ENCODE measurements around the gene KISS1. TPM values are rescaled to one million over a fixed set of nuclear protein-coding genes. Genes with fewer than 3 reads are reported as not detected.

The KISS1 gene
- total and polyA plus RNA-seq, 12 donors, result not detected

DNA sequence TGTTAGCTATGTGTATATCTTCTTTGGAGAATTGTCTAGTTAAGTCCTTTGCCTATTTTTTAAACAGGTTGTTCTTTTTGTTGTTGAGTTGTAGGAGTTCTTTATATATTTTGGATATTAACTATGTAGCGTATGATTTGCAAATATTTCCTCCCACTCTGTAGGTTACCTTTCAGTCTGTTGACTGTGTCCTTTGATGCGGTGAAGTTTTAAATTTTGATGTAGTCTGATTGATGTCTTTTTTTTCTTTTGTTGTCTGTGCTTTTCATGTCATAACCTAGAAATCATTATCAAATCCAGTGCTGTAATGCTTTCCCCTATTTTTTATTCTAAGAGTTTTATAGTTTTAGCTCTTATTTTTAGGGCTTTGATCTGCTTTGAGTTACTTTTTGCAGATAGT is 8.7 kb upstream of the KISS1 start:
- intact Hi-C loops (cut with DNase I), result loop anchor here in 5 of 10 donors (5.0 to 10.0 kb wide), 3 partner anchors 43 to 343 kb away; partner anchors contain the start of gene SNRPE (in 2 of the 5)
- Histone ChIP-seq H3K4me1 (peaks cover 0 to under 1% (median 0%) of the 10 kb centered on the region in 9 donors), H3K36me3 (no peaks in the 10 kb centered on the region), H3K27ac (no peak overlapping the region), H3K4me3 (no peak overlapping the region), H3K9me3 (no peaks in the 10 kb centered on the region), H3K27me3 (peaks cover 0 to 34% (median 26%) of the 10 kb centered on the region in 7 donors)
- 97 to 98% methylated on average over 2 of the region's 2 CpGs for WGBS, 2 donors
- no peak for ATAC-seq
- TF ChIP-seq CTCF (IDR thresholded peaks at IDR 0.05), result no peak
- DNase-seq, result no peak

GRCh38 chr1:204203206-204203767 is 7.0 kb upstream of the KISS1 start:
- Histone ChIP-seq H3K9me3 (no peaks in the 10 kb centered on the region), H3K4me3 (no peak overlapping the region), H3K4me1 (peaks cover 0 to 17% (median 8%) of the 10 kb centered on the region in 9 donors), H3K36me3 (no peaks in the 10 kb centered on the region), H3K27me3 (peaks cover 0 to 34% (median 26%) of the 10 kb centered on the region in 7 donors), H3K27ac (no peak overlapping the region)
- 83 to 93% methylated on average over 5 of the region's 5 CpGs for WGBS, 2 donors
- ATAC-seq, result no peak
- no peak for TF ChIP-seq CTCF (IDR thresholded peaks at IDR 0.05)
- intact Hi-C loops (cut with DNase I), result loop anchor here in 1 of 10 donors (10.0 kb wide), 1 partner anchor 338 kb away; the partner anchor contains the start of gene SNRPE
- no peak for DNase-seq

GRCh38 chr1:204202481-204202880 is 6.2 kb upstream of the KISS1 start:
- H3K4me3 ChIP-seq, result no peak overlapping the region
- WGBS, 2 donors, result 90 to 94% methylated on average over 4 of the region's 4 CpGs
- H3K4me1 ChIP-seq, result peaks cover 0 to 19% (median 8%) of the 10 kb centered on the region in 9 donors
- H3K27ac ChIP-seq, result no peak overlapping the region
- DNase-seq, result no peak
- no peak for ATAC-seq
- no peaks in the 10 kb centered on the region for H3K36me3 ChIP-seq
- intact Hi-C loops (cut with DNase I), result loop anchor here in 1 of 10 donors (10.0 kb wide), 1 partner anchor 338 kb away; the partner anchor contains the start of gene SNRPE
- no peak for TF ChIP-seq CTCF (IDR thresholded peaks at IDR 0.05)
- no peaks in the 10 kb centered on the region for H3K9me3 ChIP-seq
- peaks cover 0 to 34% (median 21%) of the 10 kb centered on the region in 7 donors for H3K27me3 ChIP-seq

DNA sequence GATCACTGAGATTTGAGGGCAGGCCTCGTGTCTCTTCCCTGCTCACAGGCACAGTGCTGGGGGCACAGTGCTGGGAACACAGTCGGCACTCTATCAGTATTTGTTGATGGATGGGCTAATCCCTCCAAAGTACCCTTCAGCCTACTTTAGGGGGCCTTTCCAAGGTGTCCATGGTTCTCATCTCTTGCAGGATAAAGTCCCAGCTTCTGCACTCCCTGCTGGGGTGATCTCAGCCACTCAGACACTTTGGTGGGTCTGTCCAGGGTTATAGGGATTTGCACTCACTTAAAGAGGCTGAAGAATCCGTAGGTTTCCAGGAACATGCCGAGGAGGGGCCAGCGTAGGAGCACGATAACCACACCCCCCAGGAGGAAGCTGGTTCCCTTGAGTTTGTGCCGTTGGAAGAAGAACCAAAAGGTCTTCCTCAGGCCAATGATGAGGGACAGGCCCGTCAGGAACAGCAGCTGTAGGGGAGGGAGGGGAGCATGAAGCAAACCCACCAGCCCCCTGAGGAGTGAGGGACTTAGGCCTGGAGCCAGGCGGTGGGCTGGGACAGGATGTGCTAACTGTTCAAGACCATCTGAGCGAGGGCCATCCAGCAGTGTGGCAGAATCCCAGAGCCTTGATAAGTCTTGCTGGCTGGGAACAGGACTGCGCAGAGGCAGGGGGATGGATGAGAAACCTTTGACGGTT is 5.2 kb upstream of the KISS1 start:
- Histone ChIP-seq H3K9me3 (no peaks in the 10 kb centered on the region), H3K27me3 (peaks cover 0 to 26% (median 19%) of the 10 kb centered on the region in 7 donors), H3K4me3 (no peak overlapping the region), H3K4me1 (peaks cover 0 to 19% (median 8%) of the 10 kb centered on the region in 9 donors), H3K36me3 (no peaks in the 10 kb centered on the region), H3K27ac (no peak overlapping the region)
- no peak for DNase-seq
- no peak for ATAC-seq
- intact Hi-C loops (cut with DNase I), result loop anchor here in 1 of 10 donors (10.0 kb wide), 1 partner anchor 337 kb away; the partner anchor contains the start of gene SNRPE
- WGBS, 2 donors, result 77 to 79% methylated on average over 12 of the region's 12 CpGs
- no peak for TF ChIP-seq CTCF (IDR thresholded peaks at IDR 0.05)
